ENCODE measurements around the gene FKBP2. TPM values are rescaled to one million over a fixed set of nuclear protein-coding genes. Genes with fewer than 3 reads are reported as not detected.

Gene FKBP2
- total and polyA plus RNA-seq, 4 donors, result 65.2 to 397 (median 150) TPM

DNA sequence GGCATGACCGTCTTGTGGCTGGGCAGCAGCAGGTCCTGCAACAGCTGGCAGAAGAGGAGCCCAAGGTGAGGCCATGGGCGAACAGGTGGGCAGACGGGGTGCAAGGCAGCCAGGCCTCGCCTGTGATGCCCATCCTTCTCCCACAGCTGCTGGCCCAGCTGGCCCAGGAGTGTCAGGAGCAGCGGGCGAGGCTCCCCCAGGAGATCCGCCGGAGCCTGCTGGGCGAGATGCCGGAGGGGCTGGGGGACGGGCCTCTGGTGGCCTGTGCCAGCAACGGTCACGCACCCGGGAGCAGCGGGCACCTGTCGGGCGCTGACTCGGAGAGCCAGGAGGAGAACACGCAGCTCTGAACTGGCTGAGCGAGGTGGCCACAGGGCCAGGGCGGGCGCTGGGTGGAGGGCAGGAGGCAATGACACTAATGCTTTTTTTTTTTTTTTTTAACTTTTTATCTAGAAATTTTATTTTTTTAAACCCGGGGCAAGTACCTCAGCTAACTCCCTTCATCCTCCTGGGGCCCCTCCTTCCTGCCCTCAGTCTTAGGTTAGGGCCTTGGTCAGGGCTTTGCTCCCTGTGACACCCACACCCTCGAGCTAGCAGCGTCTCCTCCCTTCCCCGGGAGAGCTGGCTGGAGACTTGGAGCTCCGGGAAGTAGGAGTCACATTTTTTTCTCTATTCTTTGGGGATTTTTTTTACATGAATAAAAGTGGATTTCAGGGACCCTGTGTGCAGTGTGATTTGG lies 26.5 kb downstream of the FKBP2 start:
- DNase-seq (no peak), ATAC-seq (ENCODE audit: insufficient read depth, low FRiP score) (no peak)
- TF ChIP-seq, protein P1, sequence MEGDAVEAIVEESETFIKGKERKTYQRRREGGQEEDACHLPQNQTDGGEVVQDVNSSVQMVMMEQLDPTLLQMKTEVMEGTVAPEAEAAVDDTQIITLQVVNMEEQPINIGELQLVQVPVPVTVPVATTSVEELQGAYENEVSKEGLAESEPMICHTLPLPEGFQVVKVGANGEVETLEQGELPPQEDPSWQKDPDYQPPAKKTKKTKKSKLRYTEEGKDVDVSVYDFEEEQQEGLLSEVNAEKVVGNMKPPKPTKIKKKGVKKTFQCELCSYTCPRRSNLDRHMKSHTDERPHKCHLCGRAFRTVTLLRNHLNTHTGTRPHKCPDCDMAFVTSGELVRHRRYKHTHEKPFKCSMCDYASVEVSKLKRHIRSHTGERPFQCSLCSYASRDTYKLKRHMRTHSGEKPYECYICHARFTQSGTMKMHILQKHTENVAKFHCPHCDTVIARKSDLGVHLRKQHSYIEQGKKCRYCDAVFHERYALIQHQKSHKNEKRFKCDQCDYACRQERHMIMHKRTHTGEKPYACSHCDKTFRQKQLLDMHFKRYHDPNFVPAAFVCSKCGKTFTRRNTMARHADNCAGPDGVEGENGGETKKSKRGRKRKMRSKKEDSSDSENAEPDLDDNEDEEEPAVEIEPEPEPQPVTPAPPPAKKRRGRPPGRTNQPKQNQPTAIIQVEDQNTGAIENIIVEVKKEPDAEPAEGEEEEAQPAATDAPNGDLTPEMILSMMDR (IDR thresholded peaks at IDR 0.05; ENCODE audit: control extremely low read depth, extremely low read depth), result no peak
- no peak overlapping the region for H3K9ac ChIP-seq (ENCODE audit: insufficient read depth in 1 of 2, low read length in 2 of 2)
- peak overlapping the region; percentile 96 to 99 for H3K27ac ChIP-seq (ENCODE audit: low read depth in 1 of 2, low read length in 1 of 2)
- no peaks in the 10 kb centered on the region for H3K27me3 ChIP-seq (ENCODE audit: control insufficient read depth in 3 of 3, insufficient read depth in 3 of 3, low read length in 2 of 3)
- H3K9me3 ChIP-seq (ENCODE audit: control insufficient read depth in 4 of 4, insufficient read depth in 3 of 4, low read length in 3 of 4), result no peaks in the 10 kb centered on the region
- WGBS, 2 donors, result 79 to 85% methylated on average over 27 of the region's 27 CpGs
- no peak overlapping the region for H3K4me3 ChIP-seq
- H3K4me1 ChIP-seq (ENCODE audit: control insufficient read depth in 5 of 5, insufficient read depth in 5 of 5, low read length in 5 of 5), result peaks cover 0 to 26% (median 8%) of the 10 kb centered on the region in 5 donors
- H3K36me3 ChIP-seq (ENCODE audit: control insufficient read depth in 4 of 4, insufficient read depth in 4 of 4, low read length in 4 of 4), result peaks cover 2 to 42% (median 11%) of the 10 kb centered on the region in 4 donors

- Histone ChIP-seq H3K9me3 (ENCODE audit: control insufficient read depth in 4 of 4, insufficient read depth in 3 of 4, low read length in 3 of 4) (no peaks in the 10 kb centered on the region), H3K27ac (ENCODE audit: low read depth in 1 of 2, low read length in 1 of 2) (peak overlapping the region; percentile 96 to 99), H3K9ac (ENCODE audit: insufficient read depth in 1 of 2, low read length in 2 of 2) (no peak overlapping the region), H3K27me3 (ENCODE audit: control insufficient read depth in 3 of 3, insufficient read depth in 3 of 3, low read length in 2 of 3) (no peaks in the 10 kb centered on the region), H3K36me3 (ENCODE audit: control insufficient read depth in 4 of 4, insufficient read depth in 4 of 4, low read length in 4 of 4) (peaks cover 2 to 33% (median 12%) of the 10 kb centered on the region in 4 donors), H3K4me3 (no peak overlapping the region), H3K4me1 (ENCODE audit: control insufficient read depth in 5 of 5, insufficient read depth in 5 of 5, low read length in 5 of 5) (peaks cover 0 to 28% (median 8%) of the 10 kb centered on the region in 5 donors)
- ATAC-seq (ENCODE audit: insufficient read depth, low FRiP score) (no peak), DNase-seq (peak in 2 of 3 donors; percentile 73 to 81)
- WGBS, 2 donors, result 28 to 30% methylated on average over 23 of the region's 23 CpGs
- TF ChIP-seq, protein P1 (IDR thresholded peaks at IDR 0.05; ENCODE audit: control extremely low read depth, extremely low read depth), result no peak
These were observed 27.4 kb downstream of the FKBP2 start for GRCh38 chr11:64268025-64268892.

- DNase-seq, result peak; percentile 55 to 65 (median 64)
- no peaks in the 10 kb centered on the region for H3K27me3 ChIP-seq (ENCODE audit: control insufficient read depth in 3 of 3, insufficient read depth in 3 of 3, low read length in 2 of 3)
- peaks cover 2 to 26% (median 11%) of the 10 kb centered on the region in 4 donors for H3K36me3 ChIP-seq (ENCODE audit: control insufficient read depth in 4 of 4, insufficient read depth in 4 of 4, low read length in 4 of 4)
- H3K9ac ChIP-seq (ENCODE audit: insufficient read depth in 1 of 2, low read length in 2 of 2), result peak overlapping the region; percentile 25 to 63
- peaks cover 0 to 28% (median 8%) of the 10 kb centered on the region in 5 donors for H3K4me1 ChIP-seq (ENCODE audit: control insufficient read depth in 5 of 5, insufficient read depth in 5 of 5, low read length in 5 of 5)
- ATAC-seq (ENCODE audit: insufficient read depth, low FRiP score), result peak; percentile 2
- peak overlapping the region; percentile 39 for H3K4me3 ChIP-seq
- TF ChIP-seq, protein P1 (IDR thresholded peaks at IDR 0.05; ENCODE audit: control extremely low read depth, extremely low read depth), result no peak
- 1 to 2% methylated on average over 29 to 34 of the region's 34 CpGs for WGBS, 2 donors
- H3K27ac ChIP-seq (ENCODE audit: low read depth in 1 of 2, low read length in 1 of 2), result peak overlapping the region; percentile 96 to 99
- no peaks in the 10 kb centered on the region for H3K9me3 ChIP-seq (ENCODE audit: control insufficient read depth in 4 of 4, insufficient read depth in 3 of 4, low read length in 3 of 4)
These were observed 28.1 kb downstream of the FKBP2 start for GRCh38 chr11:64268893-64269539.
